IPS-15b (cell line): ENCODE data around the gene SPP1.
"Not testable (repeated sequence)": the region's sequence is repeated elsewhere in the genome, so short reads cannot be mapped to it uniquely, and the experiment has no call there.

Source experiments
- H3K27me3 ChIP-seq: one replicate; pipeline ENCODE4 v1.6.1; 2013; ENCODE audit warnings: low read length; ENCODE audit not compliant: control insufficient read depth, insufficient read depth
- H3K36me3 ChIP-seq: one replicate; pipeline ENCODE4 v1.6.1; 2013; ENCODE audit warnings: low read length; ENCODE audit not compliant: control insufficient read depth, insufficient read depth
- H3K4me1 ChIP-seq: one replicate; pipeline ENCODE4 v1.6.1; 2013; ENCODE audit warnings: mild to moderate bottlenecking, low read length; ENCODE audit not compliant: control insufficient read depth, insufficient read depth
- H3K4me3 ChIP-seq: one replicate; pipeline ENCODE4 v1.5.1; 2013; ENCODE audit warnings: low read depth, low read length
- H3K9ac ChIP-seq: one replicate; pipeline ENCODE4 v1.6.1; 2013; ENCODE audit warnings: low read depth, mild to moderate bottlenecking, low read length
- H3K9me3 ChIP-seq: one replicate; pipeline ENCODE4 v1.6.1; 2013; ENCODE audit warnings: mild to moderate bottlenecking, low read length; ENCODE audit not compliant: control insufficient read depth, insufficient read depth

Gene SPP1

GRCh38 chr4:87978681-87979080 is 3.2 kb downstream of the SPP1 start:
- Histone ChIP-seq H3K9me3 (no peaks in the 10 kb centered on the region), H3K36me3 (no peaks in the 10 kb centered on the region), H3K4me3 (no peak overlapping the region), H3K9ac (no peak overlapping the region), H3K27me3 (no peaks in the 10 kb centered on the region), H3K4me1 (peaks cover 8% of the 10 kb centered on the region)

GRCh38 chr4:87979810-87980209 is 4.3 kb downstream of the SPP1 start:
- H3K4me1 ChIP-seq: peaks cover 8% of the 10 kb centered on the region
- H3K9me3 ChIP-seq: no peaks in the 10 kb centered on the region
- no peak overlapping the region for H3K4me3 ChIP-seq
- H3K27me3 ChIP-seq: no peaks in the 10 kb centered on the region
- no peaks in the 10 kb centered on the region for H3K36me3 ChIP-seq
- H3K9ac ChIP-seq: no peak overlapping the region

GRCh38 chr4:87981486-87981885 is 6.0 kb downstream of the SPP1 start:
- no peaks in the 10 kb centered on the region for H3K9me3 ChIP-seq
- H3K4me1 ChIP-seq: peaks cover 2% of the 10 kb centered on the region
- H3K9ac ChIP-seq: no peak overlapping the region
- no peaks in the 10 kb centered on the region for H3K27me3 ChIP-seq
- no peak overlapping the region for H3K4me3 ChIP-seq
- H3K36me3 ChIP-seq: no peaks in the 10 kb centered on the region

- Histone ChIP-seq H3K4me3 (no peak overlapping the region), H3K27me3 (no peaks in the 10 kb centered on the region), H3K36me3 (no peaks in the 10 kb centered on the region)
Measured at GRCh38 chr4:87982036-87982435, 6.5 kb downstream of the SPP1 start.

GRCh38 chr4:87982446-87983010 is 7.0 kb downstream of the SPP1 start:
- Histone ChIP-seq H3K9me3 (no peaks in the 10 kb centered on the region), H3K4me3 (no peak overlapping the region)

More at GRCh38 chr4:87982036-87982435, 6.5 kb downstream of the SPP1 start:
- Histone ChIP-seq H3K9ac (no peak overlapping the region), H3K9me3 (no peaks in the 10 kb centered on the region), H3K4me1 (peaks cover 2% of the 10 kb centered on the region)

GRCh38 chr4:87983996-87984395 is 8.5 kb downstream of the SPP1 start:
- Histone ChIP-seq H3K27me3 (no peaks in the 10 kb centered on the region), H3K4me3 (no peak overlapping the region), H3K9ac (no peak overlapping the region), H3K4me1 (no peaks in the 10 kb centered on the region), H3K36me3 (no peaks in the 10 kb centered on the region), H3K9me3 (no peaks in the 10 kb centered on the region)

More at GRCh38 chr4:87982446-87983010, 7.0 kb downstream of the SPP1 start:
- Histone ChIP-seq H3K36me3 (no peaks in the 10 kb centered on the region), H3K27me3 (no peaks in the 10 kb centered on the region), H3K4me1 (peaks cover 2% of the 10 kb centered on the region), H3K9ac (no peak overlapping the region)

- H3K4me1 ChIP-seq: no peaks in the 10 kb centered on the region
- H3K4me3 ChIP-seq: no peak overlapping the region
- H3K27me3 ChIP-seq: no peaks in the 10 kb centered on the region
- H3K9me3 ChIP-seq: no peaks in the 10 kb centered on the region
- no peaks in the 10 kb centered on the region for H3K36me3 ChIP-seq
- peak overlapping the region; percentile 30 for H3K9ac ChIP-seq
Measured at GRCh38 chr4:87985097-87985886, 9.8 kb downstream of the SPP1 start.

- Histone ChIP-seq H3K4me3 (no peak overlapping the region), H3K36me3 (no peaks in the 10 kb centered on the region), H3K27me3 (no peaks in the 10 kb centered on the region), H3K4me1 (no peaks in the 10 kb centered on the region), H3K9ac (no peak overlapping the region), H3K9me3 (no peaks in the 10 kb centered on the region)
Measured at GRCh38 chr4:87985887-87986200, 10.3 kb downstream of the SPP1 start.

GRCh38 chr4:87986508-87986907 is 11.0 kb downstream of the SPP1 start:
- Histone ChIP-seq H3K9ac (no peak overlapping the region), H3K9me3 (no peaks in the 10 kb centered on the region), H3K36me3 (no peaks in the 10 kb centered on the region), H3K4me1 (no peaks in the 10 kb centered on the region), H3K27me3 (no peaks in the 10 kb centered on the region), H3K4me3 (no peak overlapping the region)

- no peaks in the 10 kb centered on the region for H3K4me1 ChIP-seq
- H3K4me3 ChIP-seq: no peak overlapping the region
- H3K9me3 ChIP-seq: no peaks in the 10 kb centered on the region
- H3K27me3 ChIP-seq: no peaks in the 10 kb centered on the region
- H3K36me3 ChIP-seq: no peaks in the 10 kb centered on the region
- H3K9ac ChIP-seq: no peak overlapping the region
Measured at GRCh38 chr4:87989765-87990164, 14.3 kb downstream of the SPP1 start.

GRCh38 chr4:87995435-87995834 is 19.9 kb downstream of the SPP1 start:
- Histone ChIP-seq H3K9me3 (no peaks in the 10 kb centered on the region), H3K4me3 (no peak overlapping the region), H3K4me1 (no peaks in the 10 kb centered on the region), H3K36me3 (no peaks in the 10 kb centered on the region), H3K9ac (no peak overlapping the region), H3K27me3 (no peaks in the 10 kb centered on the region)

- not testable (repeated sequence) for H3K4me1 ChIP-seq, H3K27me3 ChIP-seq, H3K9ac ChIP-seq, H3K4me3 ChIP-seq, H3K9me3 ChIP-seq, H3K36me3 ChIP-seq
Measured at GRCh38 chr4:87999191-87999691, 23.7 kb downstream of the SPP1 start.
